ENCODE measurements around the gene AQP7. TPM values are rescaled to one million over a fixed set of nuclear protein-coding genes. Genes with fewer than 3 reads are reported as not detected.
"Not testable (repeated sequence)": the region's sequence is repeated elsewhere in the genome, so short reads cannot be mapped to it uniquely, and the experiment has no call there.

The AQP7 gene
- total RNA-seq, 2 donors from 2014 or later: 6.4 TPM; not detected in 1

DNA sequence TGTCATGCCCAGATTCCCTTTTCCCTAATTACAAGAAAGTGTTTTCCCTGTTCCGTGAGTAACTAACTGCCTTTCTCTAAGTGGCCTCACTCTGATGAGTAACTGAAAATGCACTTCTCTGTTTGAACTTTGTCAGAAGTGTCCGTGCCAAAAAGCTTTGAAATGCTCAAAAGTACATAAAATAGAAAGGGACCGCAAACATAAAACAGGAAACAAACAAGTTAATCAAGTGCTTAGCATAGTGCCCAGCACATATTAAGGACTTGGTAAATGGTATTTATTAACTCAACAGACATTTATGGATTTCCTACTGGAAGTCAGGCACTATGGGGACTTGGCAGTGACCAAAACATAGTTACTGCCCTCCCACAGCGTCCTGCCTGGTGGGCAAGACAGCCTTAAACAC, 22.8 kb upstream of the AQP7 start:
- Histone ChIP-seq H3K36me3 (no peaks in the 10 kb centered on the region), H3K27ac (no peak overlapping the region), H3K27me3 (replicated peaks; ENCODE audit: insufficient read depth) (no peaks in the 10 kb centered on the region), H3K4me3 (no peak overlapping the region), H3K9me3 (no peaks in the 10 kb centered on the region), H3K4me1 (replicated peaks) (no peaks in the 10 kb centered on the region)
- intact Hi-C loops (cut with DNase I): no loop called here
- TF ChIP-seq POLR2A (IDR thresholded peaks at IDR 0.05) (no peak), POLR2AphosphoS5 (IDR thresholded peaks at IDR 0.05) (peak; percentile 24)
- WGBS: 32% methylated on average over 4 of the region's 4 CpGs
- DNase-seq (ENCODE audit: low spot score): no peak

DNA sequence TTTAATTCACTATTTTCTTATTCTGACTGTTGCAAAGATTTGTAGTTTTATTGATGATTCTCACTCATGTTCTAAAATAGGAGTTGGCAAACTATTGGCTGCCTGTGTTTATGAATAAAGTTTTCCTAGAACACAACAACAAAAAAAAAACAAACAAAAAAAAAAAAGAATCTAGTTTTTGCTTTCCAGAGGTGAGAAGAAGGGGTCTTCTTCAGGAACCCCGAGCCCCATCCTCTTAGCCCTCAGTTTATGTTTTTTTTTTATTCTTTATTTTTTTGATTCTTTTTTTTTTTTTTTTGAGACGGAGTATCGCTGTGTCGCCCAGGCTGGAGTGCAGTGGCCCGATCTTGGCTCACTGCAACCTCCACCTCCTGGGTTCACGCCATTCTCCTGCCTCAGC, 22.1 kb upstream of the AQP7 start:
- intact Hi-C loops (cut with DNase I); DNase-seq (ENCODE audit: low spot score); H3K4me3 ChIP-seq: not testable (repeated sequence)

DNA sequence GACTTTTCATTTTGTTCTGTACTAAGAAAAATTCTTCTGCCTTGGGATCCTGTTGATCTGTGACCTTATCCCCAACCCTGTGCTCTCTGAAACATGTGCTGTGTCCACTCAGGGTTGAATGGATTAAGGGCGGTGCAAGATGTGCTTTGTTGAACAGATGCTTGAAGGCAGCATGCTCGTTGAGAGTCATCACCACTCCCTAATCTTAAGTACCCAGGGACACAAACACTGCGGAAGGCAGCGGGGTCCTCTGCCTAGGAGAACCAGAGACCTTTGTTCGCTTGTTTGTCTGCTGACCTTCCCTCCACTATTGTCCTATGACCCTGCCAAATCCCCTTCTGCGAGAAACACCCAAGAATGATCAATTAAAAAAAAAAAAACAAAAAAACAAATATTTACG, 21.7 kb upstream of the AQP7 start:
- 85% methylated on average over 5 of the region's 7 CpGs for WGBS
- H3K4me3 ChIP-seq; intact Hi-C loops (cut with DNase I): not testable (repeated sequence)

More for the DNA sequence above, 22.1 kb upstream of the AQP7 start:
- not testable (repeated sequence) for H3K9me3 ChIP-seq; H3K27me3 ChIP-seq (replicated peaks; ENCODE audit: insufficient read depth); H3K36me3 ChIP-seq; H3K27ac ChIP-seq; H3K4me1 ChIP-seq (replicated peaks)
- 90% methylated on average over 6 of the region's 6 CpGs for WGBS

DNA sequence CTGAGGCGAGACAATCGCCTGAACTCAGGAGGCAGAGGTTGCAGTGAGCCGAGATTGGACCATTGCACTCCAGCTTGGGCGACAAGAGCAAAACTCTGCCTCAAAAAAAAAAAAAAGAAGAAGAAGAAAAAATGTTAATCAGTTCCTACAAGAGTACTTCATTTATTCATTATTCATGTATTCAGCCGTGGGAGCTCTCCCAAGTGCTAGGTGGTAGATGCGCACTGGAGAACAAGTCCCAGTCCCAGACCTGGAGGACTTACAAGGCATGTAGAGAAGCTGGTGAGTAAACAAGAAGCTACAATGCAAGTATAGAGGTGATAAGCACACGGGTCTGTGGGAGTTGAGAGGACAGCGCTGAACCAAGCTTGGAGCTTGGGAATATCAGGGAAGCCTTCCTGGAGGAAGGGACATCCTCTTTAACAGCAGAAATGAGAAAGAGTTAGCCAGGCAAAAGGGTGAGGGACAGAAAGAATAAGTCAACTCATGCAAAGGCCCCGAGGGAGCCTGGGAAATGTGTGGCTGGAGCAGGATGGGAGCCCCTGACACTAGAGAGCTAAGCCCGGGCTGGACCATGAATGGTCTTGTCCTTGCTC, 17.4 kb upstream of the AQP7 start:
- no peak overlapping the region for H3K4me3 ChIP-seq
- H3K36me3 ChIP-seq: no peaks in the 10 kb centered on the region
- no peaks in the 10 kb centered on the region for H3K27me3 ChIP-seq (replicated peaks; ENCODE audit: insufficient read depth)
- 77% methylated on average over 10 of the region's 10 CpGs for WGBS
- intact Hi-C loops (cut with DNase I): loop anchor here (5.0 kb wide), 1 partner anchor 43 kb away; no protein-coding TSS in a partner anchor
- H3K9me3 ChIP-seq: no peaks in the 10 kb centered on the region
- H3K4me1 ChIP-seq (replicated peaks): peaks cover 15% of the 10 kb centered on the region
- no peak for DNase-seq (ENCODE audit: low spot score)
- TF ChIP-seq, protein P1, sequence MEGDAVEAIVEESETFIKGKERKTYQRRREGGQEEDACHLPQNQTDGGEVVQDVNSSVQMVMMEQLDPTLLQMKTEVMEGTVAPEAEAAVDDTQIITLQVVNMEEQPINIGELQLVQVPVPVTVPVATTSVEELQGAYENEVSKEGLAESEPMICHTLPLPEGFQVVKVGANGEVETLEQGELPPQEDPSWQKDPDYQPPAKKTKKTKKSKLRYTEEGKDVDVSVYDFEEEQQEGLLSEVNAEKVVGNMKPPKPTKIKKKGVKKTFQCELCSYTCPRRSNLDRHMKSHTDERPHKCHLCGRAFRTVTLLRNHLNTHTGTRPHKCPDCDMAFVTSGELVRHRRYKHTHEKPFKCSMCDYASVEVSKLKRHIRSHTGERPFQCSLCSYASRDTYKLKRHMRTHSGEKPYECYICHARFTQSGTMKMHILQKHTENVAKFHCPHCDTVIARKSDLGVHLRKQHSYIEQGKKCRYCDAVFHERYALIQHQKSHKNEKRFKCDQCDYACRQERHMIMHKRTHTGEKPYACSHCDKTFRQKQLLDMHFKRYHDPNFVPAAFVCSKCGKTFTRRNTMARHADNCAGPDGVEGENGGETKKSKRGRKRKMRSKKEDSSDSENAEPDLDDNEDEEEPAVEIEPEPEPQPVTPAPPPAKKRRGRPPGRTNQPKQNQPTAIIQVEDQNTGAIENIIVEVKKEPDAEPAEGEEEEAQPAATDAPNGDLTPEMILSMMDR (IDR thresholded peaks at IDR 0.05): no peak
- no peak for TF ChIP-seq POLR2A (IDR thresholded peaks at IDR 0.05)
- no peak for TF ChIP-seq POLR2AphosphoS5 (IDR thresholded peaks at IDR 0.05)
- H3K27ac ChIP-seq: no peak overlapping the region

More for the DNA sequence above, 21.7 kb upstream of the AQP7 start:
- not testable (repeated sequence) for H3K27ac ChIP-seq; H3K9me3 ChIP-seq; H3K36me3 ChIP-seq; H3K27me3 ChIP-seq (replicated peaks; ENCODE audit: insufficient read depth); DNase-seq (ENCODE audit: low spot score); H3K4me1 ChIP-seq (replicated peaks)

DNA sequence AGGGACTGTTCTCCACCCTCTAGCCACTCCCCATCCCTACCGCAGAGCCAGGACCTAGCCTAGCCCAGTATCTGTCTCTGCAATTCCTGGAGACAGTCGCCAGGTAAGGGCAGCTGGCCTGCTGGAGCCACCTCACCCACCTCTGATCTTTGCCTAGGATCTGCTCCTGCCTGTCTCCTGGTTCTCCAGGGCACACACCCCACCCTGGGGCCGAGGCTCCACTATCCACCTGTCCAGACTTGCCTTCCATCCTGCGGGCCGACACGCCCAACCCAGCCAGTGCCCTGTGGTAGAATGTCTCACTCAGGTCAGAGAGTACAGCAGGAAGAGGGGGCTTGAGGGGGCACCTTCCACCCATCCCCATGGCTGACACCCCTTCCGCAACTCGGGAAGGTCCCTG, 15.7 kb upstream of the AQP7 start:
- Histone ChIP-seq H3K4me3 (no peak overlapping the region), H3K4me1 (replicated peaks) (peaks cover 16% of the 10 kb centered on the region), H3K9me3 (no peaks in the 10 kb centered on the region), H3K27ac (no peak overlapping the region), H3K27me3 (replicated peaks; ENCODE audit: insufficient read depth) (no peaks in the 10 kb centered on the region), H3K36me3 (no peaks in the 10 kb centered on the region)
- DNase-seq (ENCODE audit: low spot score): no peak
- intact Hi-C loops (cut with DNase I): loop anchor here (5.0 kb wide), 1 partner anchor 41 kb away; no protein-coding TSS in a partner anchor
- TF ChIP-seq POLR2AphosphoS5 (IDR thresholded peaks at IDR 0.05) (no peak), POLR2A (IDR thresholded peaks at IDR 0.05) (no peak)
- TF ChIP-seq, protein P1 (IDR thresholded peaks at IDR 0.05): no peak
- 46% methylated on average over 8 of the region's 8 CpGs for WGBS

DNA sequence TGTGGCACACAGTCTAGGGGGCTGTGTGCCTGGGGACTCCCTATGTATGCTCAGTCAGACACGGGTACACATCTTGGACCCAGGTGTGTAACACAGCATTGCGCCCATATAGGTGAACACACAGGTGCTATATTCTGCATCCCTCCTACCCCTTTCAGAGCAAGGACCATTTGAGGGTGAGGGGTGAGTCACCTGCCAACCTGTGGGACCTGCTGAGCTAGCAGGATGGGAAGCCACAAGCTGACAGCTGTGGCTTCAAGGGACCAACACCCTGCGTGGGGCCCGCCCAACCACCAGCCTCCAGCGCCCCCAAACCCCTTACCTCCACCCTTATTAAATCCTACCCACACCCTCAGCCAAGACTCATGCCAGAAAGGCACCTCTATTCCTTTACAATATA, 14.6 kb upstream of the AQP7 start:
- Histone ChIP-seq H3K4me1 (replicated peaks) (peaks cover 16% of the 10 kb centered on the region), H3K4me3 (no peak overlapping the region), H3K9me3 (no peaks in the 10 kb centered on the region), H3K36me3 (no peaks in the 10 kb centered on the region), H3K27ac (no peak overlapping the region), H3K27me3 (replicated peaks; ENCODE audit: insufficient read depth) (no peaks in the 10 kb centered on the region)
- intact Hi-C loops (cut with DNase I): loop anchor here (5.0 kb wide), 1 partner anchor 40 kb away; no protein-coding TSS in a partner anchor
- DNase-seq (ENCODE audit: low spot score): no peak
- 68% methylated on average over 5 of the region's 5 CpGs for WGBS
- no peak for TF ChIP-seq POLR2A (IDR thresholded peaks at IDR 0.05)
- no peak for TF ChIP-seq POLR2AphosphoS5 (IDR thresholded peaks at IDR 0.05)
- TF ChIP-seq, protein P1 (IDR thresholded peaks at IDR 0.05): no peak
